HG02938 (cell line): ENCODE measurements around the gene ZNF431.
"Not testable (repeated sequence)": the region's sequence is repeated elsewhere in the genome, so short reads cannot be mapped to it uniquely, and the experiment has no call there.

Source experiments
- ATAC-seq: cut with Tn5 transposase; IDR thresholded peaks from one replicate; pipeline ENCODE4 v1.9.1; 2021; ENCODE audit warnings: mild to moderate bottlenecking, moderate library complexity; ENCODE audit not compliant: unreplicated experiment

The ZNF431 gene

DNA sequence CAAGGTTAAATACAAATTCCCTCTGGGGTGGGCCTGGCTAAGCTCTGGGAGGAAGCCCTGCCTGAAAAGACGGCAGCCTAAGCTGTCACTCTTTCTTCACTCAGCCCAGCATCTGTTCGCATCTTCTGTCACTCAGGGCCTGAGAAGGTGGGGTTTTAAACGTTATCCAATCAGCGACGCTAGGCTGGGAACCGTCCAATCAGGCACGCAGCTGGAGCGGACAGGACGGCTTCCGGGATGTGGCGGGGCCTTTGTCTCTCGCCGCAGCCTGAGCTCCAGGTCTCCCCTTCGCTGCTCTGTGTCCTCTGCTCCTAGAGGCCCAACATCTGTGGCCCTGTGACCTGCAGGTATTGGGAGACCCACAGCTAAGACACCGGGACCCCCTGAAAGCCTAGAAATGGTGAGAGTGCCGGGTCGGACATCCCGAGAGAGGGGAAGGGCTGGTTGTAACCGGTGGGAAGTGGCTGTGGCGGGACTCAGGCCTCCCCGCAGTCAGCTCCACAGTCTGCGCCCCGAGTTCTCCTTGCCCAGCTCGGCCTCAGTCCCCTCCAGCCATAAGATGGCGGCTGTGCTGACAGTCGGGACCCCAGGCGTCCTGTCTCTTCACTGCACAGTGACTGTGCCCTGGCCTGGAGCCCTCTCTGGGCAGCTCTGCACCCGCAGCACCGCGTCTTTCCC lies at the start of gene ZNF431:
TSS of gene ZNF431 (plus strand) at position 254 of the 678 bp plus-strand sequence. CDS start at position 398, 144 bp downstream.
- ATAC-seq: peak; percentile 97

DNA sequence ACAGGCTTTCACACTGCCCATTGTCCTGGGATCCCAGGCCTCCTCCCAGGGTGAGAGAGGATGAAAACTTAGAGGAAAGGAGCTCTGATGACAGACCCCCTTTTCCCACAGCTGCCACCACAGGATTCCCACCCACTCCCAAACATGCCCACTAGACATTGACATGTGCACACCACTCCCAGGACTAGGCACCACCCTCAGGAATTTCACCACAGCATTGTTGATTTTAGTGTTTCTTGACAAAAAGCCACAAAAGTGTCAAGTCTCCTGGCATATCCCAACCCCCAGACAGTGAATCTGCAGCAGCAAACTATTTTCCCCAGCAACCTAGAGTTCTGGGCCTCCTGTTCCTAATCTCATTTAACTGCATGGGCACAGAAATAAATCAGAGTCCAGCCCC lies 49.7 kb upstream of the ZNF431 start:
- ATAC-seq: no peak

DNA sequence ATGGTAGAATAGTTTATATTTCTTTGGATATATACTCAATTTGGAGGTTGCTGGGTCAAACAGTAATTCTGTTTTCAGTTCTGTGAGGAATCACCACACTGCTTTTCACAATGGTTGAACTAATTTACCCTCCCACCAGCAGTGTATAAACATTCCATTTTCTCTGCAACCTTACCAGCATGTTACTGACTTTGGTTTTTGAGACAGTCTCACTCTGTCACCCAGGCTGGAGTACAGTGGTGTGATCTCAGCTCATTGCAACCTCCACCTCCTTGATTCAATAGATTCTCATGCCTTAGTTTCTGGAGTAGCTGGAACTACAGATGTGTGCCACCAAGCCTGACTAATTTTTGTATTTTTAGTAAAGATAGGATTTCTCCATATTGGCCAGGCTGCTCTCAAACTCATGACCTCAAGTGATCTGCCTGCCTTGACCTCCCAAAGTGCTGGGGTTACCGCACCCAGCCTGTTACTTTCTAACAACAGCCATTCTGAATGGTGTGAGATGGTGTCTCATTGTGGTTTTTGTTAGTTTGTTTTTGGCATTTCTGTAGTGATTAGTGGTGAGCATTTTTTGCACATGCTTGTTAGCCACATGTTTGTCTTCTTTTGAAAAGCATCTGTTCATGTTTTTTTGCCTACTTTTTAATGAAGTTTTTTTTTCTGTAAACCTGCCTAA lies 47.4 kb upstream of the ZNF431 start:
- ATAC-seq: no peak

DNA sequence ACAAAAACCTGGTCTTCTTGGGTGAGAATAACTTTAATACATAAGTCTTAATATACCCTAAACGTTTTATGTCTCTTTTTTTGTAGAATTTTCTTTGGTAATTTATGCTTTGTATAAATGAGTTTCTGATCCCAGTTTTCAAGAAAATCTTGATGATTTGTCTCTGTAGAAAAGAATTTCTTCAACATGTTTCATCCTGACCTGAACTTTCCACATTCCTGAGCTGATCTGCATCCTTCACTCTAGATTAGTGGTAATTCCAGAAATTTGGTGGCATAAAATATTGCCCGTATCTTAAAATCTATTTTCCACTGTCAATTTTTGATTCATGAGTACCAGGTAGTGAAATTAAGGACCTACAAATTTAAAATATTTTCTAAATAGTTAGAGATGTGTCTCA lies 43.5 kb upstream of the ZNF431 start:
- ATAC-seq: no peak

DNA sequence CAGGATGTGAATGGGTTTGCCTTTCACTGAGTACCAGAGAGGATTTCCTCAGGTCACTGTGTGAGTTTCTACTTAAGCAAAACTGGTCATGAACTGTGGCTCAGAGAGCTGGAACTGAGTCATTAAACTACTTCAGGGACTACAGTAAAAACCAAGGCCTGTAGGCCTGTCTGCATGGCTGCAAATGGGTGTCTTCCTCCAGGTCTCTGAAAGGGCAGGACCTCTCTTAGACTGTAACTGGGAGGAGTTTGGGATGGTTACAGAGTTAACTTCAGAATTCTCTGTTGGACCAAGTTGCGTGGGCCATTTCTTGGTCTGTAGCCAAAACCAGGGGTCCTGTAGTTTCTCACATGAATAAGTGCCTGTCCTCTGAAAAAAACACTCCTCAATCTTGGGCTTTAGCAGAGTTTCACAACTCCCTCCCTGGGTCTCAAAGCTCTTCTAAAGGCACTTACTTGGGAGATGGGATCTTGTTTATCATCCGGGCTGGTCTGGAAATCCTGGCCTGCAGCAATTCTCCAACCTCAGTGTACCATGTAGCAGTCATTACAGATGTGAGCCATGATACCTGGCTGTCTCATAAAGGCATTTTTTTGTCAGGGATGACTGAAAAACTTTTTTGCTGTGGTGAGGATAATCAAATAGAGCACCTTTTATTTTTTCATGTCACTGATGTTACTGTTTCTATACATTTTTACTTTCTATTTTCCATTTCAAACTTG lies 40.2 kb upstream of the ZNF431 start:
- no peak for ATAC-seq

DNA sequence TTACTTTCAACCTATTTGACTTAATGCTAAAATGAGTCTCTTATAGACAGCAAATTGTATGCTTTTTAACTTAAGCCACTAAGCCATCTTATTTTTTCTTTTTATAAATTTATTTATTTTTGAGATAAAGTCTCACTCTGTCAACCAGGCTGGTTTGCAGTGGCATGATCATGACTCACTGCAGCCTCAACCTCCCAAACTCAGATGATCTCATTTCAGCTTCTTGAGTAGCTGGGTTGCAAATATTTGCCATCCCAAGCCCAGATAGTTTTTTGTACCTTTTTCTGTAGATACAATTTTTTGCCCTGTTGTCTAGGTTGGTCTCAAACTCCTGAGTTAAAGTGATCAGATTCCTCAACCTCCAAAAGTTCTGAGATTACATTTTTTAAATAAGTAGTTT lies 32.7 kb upstream of the ZNF431 start:
- no peak for ATAC-seq

DNA sequence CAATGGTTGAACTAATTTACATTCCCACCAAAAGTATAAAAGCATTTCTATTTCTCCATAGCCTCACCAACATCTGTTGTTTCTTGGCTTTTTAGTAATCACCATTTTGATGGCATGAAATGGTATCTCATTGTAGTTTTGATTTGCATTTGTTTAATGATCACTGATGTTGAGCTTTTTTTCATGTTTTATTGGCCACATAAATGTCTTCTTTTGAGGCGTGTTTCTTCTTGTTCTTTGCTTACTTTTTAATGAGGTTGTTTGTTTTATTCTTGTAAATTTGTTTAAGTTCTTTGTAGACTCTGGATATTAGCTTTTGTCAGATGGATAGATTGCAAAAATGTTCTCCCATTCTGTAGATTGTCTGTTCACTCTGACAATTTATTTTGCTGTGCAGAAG lies 31.7 kb upstream of the ZNF431 start:
- no peak for ATAC-seq

DNA sequence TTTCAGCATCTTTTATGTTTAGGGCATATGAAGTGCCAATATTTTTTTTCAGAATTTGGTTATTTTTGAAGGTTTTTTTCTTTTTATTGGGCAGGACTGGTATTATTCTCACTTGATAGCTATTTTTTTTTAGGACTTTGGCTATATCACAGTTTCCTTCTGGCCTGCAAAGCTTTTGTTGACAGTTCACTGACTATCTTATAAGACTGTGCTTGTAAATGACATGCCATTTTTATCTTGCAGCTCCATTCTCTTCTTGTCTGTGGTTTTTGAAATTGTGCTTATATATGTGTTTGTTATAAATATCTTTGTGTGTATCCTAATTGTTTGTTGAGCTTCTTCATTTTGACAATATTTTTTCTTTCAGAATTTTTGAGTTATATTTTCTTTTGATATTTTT lies 26.4 kb upstream of the ZNF431 start:
- ATAC-seq: no peak

DNA sequence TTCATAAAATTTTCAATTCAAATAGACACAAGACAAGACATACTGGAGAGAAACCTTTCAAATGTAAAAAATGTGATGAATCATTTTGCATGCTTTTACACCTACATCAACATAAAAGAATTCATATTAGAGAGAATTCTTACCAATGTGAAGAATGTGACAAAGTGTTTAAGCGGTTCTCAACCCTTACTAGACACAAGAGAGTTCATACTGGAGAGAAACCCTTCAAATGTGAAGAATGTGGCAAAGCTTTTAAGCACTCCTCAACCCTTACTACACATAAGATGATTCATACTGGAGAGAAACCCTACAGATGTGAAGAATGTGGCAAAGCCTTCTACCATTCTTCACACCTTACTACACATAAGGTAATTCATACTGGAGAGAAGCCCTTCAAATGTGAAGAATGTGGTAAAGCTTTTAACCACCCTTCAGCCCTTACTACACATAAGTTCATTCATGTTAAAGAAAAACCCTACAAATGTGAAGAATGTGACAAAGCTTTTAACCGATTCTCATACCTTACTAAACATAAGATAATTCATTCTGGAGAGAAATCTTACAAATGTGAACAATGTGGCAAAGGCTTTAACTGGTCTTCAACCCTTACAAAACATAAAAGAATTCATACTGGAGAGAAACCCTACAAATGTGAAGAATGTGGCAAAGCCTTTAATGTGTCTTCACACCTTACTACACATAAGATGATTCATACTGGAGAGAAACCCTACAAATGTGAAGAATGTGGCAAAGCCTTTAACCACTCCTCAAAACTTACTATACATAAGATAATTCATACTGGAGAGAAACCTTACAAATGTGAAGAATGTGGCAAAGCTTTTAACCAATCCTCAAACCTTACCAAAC lies 24.6 kb upstream of the ZNF431 start:
- no peak for ATAC-seq

DNA sequence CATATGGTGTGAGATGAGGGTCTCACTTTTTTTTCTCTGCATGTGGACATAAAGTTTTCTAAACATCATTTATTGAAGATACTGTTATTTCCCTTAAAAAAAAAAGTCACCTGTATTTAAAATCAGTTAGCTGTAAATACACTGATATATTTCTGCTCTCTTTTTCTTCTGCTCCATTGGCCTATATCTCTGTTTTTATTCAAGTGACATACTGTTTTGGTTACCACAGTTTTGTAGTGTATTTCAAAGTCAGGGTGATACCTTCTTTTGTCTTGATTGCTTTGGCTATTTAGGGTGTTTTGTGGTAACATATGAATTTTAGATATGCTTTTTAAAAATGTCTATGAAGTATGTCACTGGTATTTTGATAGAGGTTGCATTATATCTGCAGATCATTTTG lies 15.8 kb upstream of the ZNF431 start:
- no peak for ATAC-seq

DNA sequence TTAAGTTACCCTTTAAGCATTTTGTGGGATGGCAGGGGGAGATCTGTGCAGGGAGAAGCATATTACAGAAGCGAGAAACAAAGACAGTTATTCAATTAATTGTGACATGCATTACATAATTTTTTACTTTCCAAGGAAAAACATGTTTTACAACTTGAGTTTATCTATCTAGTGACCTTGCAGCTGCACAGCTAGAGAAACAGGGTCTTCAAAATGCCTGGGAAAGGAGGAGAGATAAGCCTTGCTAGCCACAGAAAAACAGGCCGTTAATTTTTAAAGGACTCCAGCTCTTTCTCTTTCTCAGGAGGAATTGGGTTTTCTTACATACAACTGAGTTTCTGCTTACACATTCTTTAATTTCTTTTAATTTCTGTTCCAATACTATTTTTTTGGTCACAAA lies 14.8 kb upstream of the ZNF431 start:
- ATAC-seq: no peak

DNA sequence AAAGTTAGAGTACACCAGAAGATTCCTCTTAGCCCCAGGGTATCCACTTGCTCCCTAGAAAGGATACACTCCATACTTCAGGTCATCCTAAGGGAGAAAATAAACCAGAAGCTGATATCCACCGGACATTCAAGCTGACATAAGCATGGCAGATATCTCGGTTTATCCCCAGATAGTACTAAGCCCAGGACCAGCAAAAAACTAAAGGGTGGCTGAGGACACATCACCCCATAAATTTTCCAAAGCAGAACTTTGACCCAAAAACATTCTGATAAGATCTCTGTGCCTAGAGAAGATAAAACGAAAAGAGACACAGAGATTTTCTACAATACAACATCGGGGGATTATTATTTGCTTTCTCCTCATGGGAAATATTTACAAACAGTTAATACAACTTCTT lies 13.9 kb upstream of the ZNF431 start:
- no peak for ATAC-seq

DNA sequence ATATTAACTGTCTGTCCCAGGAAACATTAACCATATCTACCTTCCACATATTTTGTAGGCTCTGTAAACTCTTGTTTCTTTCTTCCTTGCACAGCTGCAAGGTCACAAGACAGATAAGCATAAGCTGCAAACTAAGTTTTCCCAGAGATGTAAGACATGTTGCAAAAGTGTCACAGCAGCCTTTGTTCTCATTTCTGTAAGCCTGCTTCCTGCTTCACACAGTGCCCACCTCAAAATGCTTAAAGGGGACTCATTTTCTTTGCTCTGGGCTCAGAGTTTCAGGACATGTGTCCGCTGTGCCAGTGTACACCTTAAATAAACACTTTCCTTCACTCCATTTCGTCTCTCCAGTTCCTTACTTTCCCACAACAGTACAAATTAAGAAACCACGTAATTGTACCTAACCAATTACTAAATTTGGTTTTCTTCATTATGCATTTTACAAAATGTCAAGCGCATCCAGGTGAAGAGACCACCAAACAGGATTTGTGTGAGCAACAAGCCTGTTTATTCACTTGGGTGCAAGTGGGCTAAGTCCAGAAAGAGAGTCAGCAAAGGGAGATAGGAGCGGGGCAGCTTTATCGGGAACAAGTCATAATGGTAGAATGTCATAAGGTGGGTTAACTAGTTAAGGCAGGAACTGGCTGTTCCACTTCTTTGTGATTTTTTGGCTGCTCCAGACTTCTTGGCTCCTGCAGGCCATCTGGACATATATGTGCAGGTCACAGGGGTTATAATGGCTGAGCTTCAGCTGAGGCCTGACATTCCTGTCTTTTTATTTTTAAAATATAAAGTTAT lies 12.7 kb upstream of the ZNF431 start:
- no peak for ATAC-seq

DNA sequence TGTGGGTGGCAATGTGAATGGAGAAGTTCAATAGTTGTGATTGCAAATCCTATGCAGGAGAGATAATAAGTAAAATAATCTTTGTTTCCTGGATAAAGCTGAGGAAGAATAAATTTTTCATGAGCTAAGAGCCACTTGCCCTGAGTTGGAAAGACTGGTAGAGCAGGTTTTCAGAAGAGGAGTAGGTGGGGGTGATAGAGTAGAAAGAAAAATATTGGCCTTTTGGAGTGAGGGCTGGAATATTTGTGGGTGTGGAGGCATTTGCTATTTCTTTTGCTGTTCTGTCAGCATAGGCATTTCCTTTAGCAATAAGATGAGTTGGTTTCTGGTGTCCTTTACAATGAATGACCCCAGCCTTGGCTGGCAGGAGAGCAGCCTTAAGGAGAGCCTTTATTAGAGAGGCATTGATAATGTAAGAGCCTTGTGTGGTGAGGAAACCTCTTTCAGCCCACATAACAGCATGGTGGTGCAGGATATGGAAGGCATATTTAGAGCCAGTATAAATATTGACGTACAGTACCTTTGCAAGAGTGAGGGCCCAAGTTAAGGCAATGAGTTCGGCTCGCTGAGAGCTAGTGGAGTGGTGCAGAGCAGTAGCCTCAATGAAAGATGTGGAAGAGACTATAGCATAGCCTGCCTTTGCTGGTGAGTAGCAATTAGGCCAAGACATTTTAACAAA lies 11.6 kb upstream of the ZNF431 start:
- ATAC-seq: no peak

DNA sequence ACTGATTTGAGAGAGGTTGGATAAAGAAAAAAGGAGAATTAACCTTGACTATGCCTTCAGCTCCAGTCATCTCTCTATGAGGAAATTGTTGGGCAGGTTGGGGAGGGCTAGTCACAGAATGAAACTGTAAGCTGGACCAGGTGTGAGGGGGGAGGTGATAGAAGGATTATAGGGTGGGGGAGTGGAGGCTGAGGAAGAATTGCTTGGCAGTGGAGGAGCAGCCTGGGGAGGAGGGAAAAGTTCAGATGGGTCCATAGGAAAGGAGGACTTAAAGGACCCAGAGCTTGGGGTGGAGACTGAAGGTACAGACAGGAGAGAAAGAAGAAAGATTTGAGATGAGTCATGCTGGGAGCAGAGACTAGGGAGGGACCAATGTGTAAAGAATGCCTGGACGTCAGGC lies 8.2 kb upstream of the ZNF431 start:
- no peak for ATAC-seq

DNA sequence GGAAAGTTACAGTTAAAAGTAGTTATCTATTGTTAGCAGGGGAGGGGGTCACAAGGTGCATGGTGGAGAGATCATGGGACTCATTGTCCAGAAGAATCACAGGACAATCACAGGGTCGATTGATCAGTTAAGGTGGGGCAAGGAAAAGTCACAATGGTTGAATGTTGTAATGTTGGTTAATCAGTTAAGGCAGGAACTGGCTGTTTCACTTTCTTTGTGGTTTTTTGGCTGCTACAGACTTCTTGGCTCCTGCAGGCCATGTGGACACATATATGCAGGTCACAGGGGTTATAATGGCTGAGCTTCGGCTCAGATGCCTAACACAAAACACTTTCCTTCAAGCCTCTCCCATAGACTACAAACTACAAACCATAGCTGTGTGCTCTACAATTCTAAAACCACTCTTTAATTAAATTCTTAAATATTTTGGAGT lies 6.9 kb upstream of the ZNF431 start:
- ATAC-seq: no peak

DNA sequence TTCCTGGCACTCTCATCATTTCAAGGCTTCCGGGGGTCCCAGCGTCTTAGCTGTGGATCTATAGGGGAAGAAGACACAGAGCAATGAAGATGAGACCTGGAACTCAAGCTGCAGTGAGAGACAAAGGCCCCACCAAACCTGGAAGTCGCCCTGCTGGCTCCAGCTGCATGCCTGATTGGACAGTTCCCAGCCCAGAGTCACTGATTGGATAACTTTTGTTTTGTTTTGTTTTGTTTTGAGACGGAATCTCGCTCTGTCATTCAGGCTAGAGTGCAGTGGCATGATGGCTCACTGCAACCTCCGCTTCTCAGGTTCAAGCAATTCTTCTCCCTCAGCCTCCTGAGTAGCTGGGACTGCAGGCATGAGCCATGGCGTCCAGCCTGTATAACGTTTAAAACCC lies 6.4 kb upstream of the ZNF431 start:
- no peak for ATAC-seq

DNA sequence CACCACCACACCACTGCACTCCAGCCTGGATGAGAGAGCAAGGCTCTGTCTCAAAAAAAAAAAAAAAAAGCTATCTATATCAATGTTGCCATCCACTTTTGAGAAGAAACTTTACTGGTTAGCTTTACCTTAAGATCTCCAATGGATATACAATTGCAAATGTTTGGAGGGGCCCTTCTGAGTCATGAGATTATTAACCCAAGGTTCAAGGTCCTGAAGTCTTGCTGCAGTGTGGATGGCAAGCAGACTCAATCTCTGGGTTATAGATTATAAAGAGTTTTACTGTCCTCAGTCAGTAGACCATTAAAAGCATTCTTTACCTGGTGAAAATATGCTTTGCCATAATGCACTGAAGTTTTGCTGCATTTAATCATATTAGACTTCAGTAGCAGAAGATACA lies 3.7 kb upstream of the ZNF431 start:
- no peak for ATAC-seq

DNA sequence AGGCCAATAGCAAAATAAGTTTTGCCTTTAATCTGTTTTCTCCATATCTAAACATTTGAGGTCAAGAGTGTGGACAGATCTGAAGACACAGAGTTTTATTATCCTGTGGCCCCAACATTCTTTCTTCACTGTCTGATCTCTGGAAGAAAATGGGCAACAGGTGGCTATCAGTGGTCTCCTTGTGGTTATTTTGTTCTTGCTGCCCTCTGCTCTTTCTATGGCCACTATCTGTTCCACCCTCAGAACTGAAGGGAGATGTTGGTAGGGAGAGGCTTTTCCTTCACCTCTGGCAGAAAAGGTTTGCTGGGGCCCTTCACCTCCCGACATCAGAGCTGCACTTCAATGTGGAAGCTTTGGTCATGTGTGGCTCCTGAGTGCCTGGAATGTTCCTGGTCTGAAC lies 834 bp upstream of the ZNF431 start:
- ATAC-seq: not testable (repeated sequence)

DNA sequence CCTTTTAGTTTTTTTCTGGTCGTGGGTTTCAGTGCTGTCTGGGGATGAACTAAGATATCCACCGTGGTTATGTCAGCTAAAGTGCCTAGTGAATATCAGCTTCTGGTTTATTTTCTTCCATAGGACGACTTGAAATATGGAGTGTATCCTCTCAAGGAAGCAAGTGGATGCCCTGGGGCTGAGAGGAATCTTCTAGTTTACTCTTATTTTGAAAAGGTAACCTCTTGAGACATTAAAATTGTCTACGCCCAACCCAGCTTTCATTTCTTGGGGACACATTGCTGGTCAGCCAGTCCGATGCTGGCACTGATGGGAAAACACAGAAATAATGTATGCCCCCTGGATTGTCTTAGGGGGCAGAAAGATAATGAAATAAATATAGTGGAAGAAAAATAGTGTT lies 1.6 kb downstream of the ZNF431 start:
- no peak for ATAC-seq
